DOHH2 (cell line): ENCODE results near the gene DNAH6.

ENCODE experiments used
- CTCF ChIP-seq: fragments of 200-600 bp; sonication (generic); IDR thresholded peaks from one replicate; pipeline ENCODE4 v1.5.1; 2014; ENCODE audit warnings: antibody characterized with exemption, mild to moderate bottlenecking, low read depth, low read length; ENCODE audit not compliant: poor library complexity, severe bottlenecking
- EZH2phosphoT487 ChIP-seq: fragments of 200-600 bp; sonication (generic); IDR thresholded peaks from 2 replicates; pipeline ENCODE4 v1.6.1; 2017; ENCODE audit warnings: borderline replicate concordance, mild to moderate bottlenecking, antibody characterized with exemption, low read length, moderate library complexity, mixed read lengths

- TF ChIP-seq CTCF, result no peak
- TF ChIP-seq EZH2phosphoT487, result no peak
Measured at GRCh38 chr2:84732897-84733778, 216.8 kb downstream of the DNAH6 start.
